Erythroblast (primary cell): ENCODE measurements around the gene B4GALNT4.
"Not testable (repeated sequence)": the region's sequence is repeated elsewhere in the genome, so short reads cannot be mapped to it uniquely, and the experiment has no call there.

Experiments used
- DNase-seq, 2 experiments: peaks; one replicate each; lab custom pipeline; 2025; lab: John Stamatoyannopoulos, UW
- GATA1 ChIP-seq: IDR thresholded peaks from 2 replicates; pipeline ENCODE4 v1.6.1; 2011; ENCODE audit warnings: low read depth, mild to moderate bottlenecking, control low read depth, low read length, moderate library complexity
- POLR2A ChIP-seq: IDR thresholded peaks from 2 replicates; pipeline ENCODE4 v1.6.1; 2011; ENCODE audit warnings: mild to moderate bottlenecking, low read length

B4GALNT4 gene

GRCh38 chr11:384511-384910 lies 15.2 kb downstream of the B4GALNT4 start:
- TF ChIP-seq GATA1 (no peak), POLR2A (no peak)
- DNase-seq: no peak

DNA sequence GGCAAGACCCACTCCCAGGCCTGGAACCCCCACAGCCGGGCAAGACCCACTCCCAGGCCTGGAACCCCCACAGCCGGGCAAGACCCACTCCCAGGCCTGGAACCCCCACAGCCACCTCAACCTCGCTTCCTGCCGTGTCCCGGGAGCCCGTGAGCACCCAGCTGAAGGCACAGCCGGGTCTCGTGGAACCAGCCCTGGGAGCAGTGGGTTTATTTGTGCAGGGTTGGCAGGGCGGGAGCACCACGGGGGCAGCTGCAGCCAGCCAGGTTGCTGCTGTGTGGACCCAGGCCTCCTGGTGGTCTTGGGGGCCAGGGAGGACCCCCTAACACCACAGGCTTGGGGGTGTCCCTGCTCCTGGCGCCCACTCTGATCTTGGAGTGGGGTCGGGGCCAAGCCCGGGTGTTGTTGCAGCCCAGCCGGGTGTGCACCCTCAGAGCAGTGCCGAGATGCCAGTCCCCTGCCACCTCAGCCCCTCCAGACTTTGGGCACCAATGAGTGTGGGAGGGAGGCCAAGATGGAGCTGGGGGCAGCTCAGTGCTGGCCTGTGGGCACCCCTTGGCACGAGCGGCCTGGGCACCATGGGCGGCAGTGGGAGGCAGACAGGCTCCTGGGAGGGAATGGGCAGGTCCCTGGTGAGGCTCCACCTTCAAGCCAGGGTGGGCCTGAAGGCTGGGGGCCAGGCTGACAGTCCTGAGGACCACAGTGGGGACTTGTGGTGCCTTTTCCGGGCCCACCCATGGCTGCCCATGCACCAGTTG lies 16.5 kb downstream of the B4GALNT4 start:
- TF ChIP-seq POLR2A: no peak
- TF ChIP-seq GATA1: no peak
- DNase-seq: no peak

DNA sequence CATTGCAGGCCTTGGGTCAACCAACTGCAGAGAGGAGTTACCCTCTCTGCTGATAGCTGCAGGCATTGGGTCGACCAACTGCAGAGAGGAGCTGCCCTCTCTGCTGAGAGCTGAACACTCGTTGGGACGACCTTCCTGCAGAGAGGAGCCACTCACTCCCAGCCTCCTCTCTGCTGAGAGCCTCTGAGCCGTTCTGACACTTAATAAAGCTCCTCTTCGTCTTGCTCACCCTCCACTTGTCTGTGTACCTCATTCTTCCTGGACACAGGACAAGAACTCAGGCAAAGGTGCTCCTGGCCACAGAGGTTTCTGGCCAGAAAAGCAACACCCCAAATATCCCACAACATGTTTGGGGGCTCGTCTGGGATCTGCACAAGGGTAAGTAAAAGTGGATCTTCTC lies 17.2 kb downstream of the B4GALNT4 start:
- no peak for DNase-seq
- TF ChIP-seq POLR2A: no peak
- TF ChIP-seq GATA1: no peak

GRCh38 chr11:387193-387793 lies 18.0 kb downstream of the B4GALNT4 start:
- DNase-seq: no peak
- TF ChIP-seq POLR2A: no peak
- TF ChIP-seq GATA1: no peak

GRCh38 chr11:389369-389768 lies 20.1 kb downstream of the B4GALNT4 start:
- not testable (repeated sequence) for DNase-seq

DNA sequence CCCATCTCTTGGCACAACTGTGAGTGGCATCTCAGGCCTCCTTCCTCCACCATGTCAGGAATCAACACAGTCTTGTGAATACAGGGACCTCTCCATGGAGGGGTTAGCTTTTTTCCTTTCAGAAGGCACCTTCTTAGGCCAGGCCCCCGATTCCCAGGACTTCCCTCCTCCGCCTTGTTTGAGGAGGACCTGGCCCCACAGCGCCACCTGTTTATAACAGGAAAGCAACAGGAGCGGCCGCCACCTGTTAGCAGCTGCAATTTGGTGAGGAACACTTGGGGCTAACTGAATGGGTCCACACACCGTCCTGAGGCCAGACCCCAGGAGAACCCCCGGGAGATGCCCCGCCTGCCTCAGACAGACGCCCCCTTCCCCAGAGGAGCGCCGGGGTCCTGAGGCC lies 20.9 kb downstream of the B4GALNT4 start:
- TF ChIP-seq POLR2A (no peak), GATA1 (no peak)
- DNase-seq: no peak

- TF ChIP-seq POLR2A (no peak), GATA1 (no peak)
- DNase-seq: no peak
These were observed 22.1 kb downstream of the B4GALNT4 start for GRCh38 chr11:391117-392017.

GRCh38 chr11:392102-392777 lies 22.9 kb downstream of the B4GALNT4 start:
- no peak for TF ChIP-seq POLR2A
- no peak for TF ChIP-seq GATA1

DNA sequence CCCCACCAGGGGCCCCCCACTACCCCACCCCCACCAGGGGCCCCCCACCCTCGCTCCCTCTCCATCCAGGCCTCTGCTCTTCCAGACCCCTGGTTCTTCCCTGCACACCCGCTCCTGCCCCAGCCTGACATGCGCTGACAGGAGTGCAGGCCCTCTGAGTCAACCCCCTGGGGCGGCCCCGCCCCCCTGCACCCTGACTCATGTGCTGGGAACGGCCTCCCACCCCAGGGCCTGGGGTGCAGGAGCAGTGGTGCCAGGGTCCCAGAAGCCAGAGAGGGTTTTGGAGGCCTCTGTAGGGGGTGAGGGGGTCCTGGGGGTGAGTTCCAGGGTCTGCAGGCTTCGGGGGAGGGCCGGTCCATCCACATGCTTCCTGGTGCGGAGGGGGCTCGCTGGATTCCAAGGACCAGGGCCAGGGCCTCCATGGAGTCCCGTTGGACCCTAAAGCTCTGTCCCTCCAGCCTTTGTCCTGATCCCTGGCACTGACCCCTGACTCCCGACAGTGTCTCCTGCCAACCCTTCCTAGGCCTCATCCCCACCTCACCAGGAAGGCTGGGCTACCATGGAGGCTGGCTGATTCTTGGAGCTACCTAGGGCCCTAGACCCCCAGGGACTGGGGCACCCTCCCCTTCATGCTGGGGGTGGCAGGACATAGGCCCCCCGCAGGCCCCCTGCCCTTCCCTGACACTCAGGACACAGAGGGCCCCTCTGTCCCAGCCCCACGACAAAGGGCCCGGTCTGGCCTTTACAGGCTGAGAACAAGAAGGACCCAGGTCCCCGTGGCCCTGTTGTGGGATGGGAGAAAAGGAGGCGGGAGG lies 24.1 kb downstream of the B4GALNT4 start:
- TF ChIP-seq GATA1 (no peak), POLR2A (no peak)
- peak in 1 of 2 experiments; percentile 32 for DNase-seq

More at GRCh38 chr11:392102-392777, 22.9 kb downstream of the B4GALNT4 start:
- DNase-seq: no peak

DNA sequence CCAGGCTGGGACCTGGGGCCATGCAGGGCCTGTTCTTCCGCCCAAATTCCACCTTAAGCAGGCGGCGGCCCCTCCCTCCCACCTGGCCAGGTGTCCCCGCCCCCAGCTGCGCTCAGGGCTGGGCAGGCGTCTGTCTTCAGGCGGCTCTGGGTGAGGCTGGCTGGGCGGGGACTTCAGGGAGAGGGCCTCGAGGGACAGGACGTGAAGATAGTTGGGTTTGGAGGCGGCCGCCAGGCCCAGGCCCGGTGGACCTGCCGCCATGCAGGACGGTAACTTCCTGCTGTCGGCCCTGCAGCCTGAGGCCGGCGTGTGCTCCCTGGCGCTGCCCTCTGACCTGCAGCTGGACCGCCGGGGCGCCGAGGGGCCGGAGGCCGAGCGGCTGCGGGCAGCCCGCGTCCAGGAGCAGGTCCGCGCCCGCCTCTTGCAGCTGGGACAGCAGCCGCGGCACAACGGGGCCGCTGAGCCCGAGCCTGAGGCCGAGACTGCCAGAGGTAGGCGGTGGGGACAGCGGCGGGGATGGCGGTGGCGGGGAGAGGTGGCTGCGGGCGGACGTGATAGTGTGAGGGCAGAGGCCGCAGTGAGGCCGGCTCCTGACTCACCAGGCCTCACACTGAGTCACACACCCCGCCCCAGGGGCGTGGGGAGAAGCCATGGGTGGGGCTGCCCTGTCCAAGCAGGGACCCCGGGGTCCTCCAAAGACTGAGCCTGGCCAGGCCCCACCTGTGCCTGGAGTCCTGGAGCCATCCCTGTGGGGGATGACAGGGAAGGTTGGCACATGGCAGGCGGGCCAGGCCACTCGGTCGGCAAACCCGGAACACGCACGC lies 24.9 kb downstream of the B4GALNT4 start, which contains the start of gene PKP3:
Gene PKP3, plus strand, starts transcription at position 176 of the 824 bp plus-strand sequence. Its CDS starts 84 bp downstream, at position 260.
- TF ChIP-seq GATA1 (no peak), POLR2A (no peak)
- peak in 1 of 2 experiments; percentile 33 for DNase-seq

DNA sequence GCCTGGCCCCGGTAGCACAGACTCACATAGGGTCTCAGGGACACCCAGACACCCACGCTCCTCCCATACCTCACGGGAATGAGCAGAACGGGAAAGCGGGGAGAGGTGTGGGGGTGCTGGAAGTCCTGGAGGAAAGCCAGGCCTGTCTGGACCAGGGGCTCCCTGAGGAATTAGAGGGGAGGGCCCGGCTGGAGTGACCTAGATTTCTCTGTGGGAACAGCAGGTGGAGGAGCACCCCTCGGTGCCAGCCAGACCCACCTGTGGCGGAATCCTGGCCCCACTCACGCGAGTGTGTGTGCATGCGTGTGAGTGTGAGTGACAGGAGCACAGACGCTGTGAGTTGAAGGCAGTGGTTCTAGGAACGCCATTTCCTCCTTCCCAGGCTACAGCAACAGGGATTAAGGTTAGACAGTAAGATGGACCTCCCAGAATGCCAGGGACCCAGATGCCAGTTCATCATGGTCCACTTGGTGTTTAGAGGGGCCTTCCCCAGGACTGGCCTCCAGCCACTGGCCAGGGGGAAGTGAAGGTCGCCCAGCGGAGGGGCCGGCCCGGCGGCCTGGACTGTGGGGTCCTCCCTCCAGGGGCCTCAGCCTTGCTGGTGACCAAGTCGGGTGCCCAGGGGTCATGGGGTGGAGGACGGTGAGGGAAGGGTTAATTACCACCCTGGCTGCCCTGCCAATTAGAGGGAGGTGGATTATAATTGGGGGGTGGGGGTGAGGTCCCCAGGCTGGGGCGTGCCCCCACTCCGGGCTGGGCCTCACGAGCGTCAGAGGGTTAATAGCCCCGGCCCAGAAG lies 25.8 kb downstream of the B4GALNT4 start:
- TF ChIP-seq GATA1 (no peak), POLR2A (no peak)
- no peak for DNase-seq
